HepG2 (cell line): ENCODE results near the gene ATRN. TPM values are rescaled to one million over a fixed set of nuclear protein-coding genes. Genes with fewer than 3 reads are reported as not detected.

ENCODE experiments used
- CSRNP1 ChIP-seq: sonication (generic); formaldehyde crosslinking; IDR thresholded peaks from 2 replicates; pipeline ENCODE4 v1.8.1; 2023; ENCODE audit warnings: mild to moderate bottlenecking, missing genetic modification reagents
- GATAD1 ChIP-seq: IDR thresholded peaks from 2 replicates; pipeline ENCODE4 v1.6.1; 2016; ENCODE audit warnings: missing genetic modification reagents, missing compliant biosample characterization
- GRHL1 ChIP-seq: sonication (generic); formaldehyde crosslinking; conservative IDR thresholded peaks from 2 replicates; pipeline ENCODE4 v1.8.0; 2022; ENCODE audit warnings: missing genetic modification reagents
- HBP1 ChIP-seq: IDR thresholded peaks from 2 replicates; pipeline ENCODE4 v1.6.1; 2016; ENCODE audit warnings: low read depth, control low read depth
- HDAC2 ChIP-seq: sonication (generic); formaldehyde crosslinking; IDR thresholded peaks from 2 replicates; pipeline ENCODE4 v1.4.0; 2020; ENCODE audit warnings: missing genetic modification reagents
- HNF1B ChIP-seq: sonication (generic); formaldehyde crosslinking; IDR thresholded peaks from 2 replicates; pipeline ENCODE4 v1.5.1; 2020; ENCODE audit warnings: mild to moderate bottlenecking, moderate library complexity, missing genetic modification reagents
- NCOA2 ChIP-seq: sonication (generic); formaldehyde crosslinking; IDR thresholded peaks from 2 replicates; pipeline ENCODE4 v1.8.0; 2022; ENCODE audit warnings: inconsistent platforms
- NR2F1 ChIP-seq, 2 experiments: fragments of 450-650 bp in 1 of 2; formaldehyde crosslinking in 1 of 2; IDR thresholded peaks; 2 replicates each; pipeline versions ENCODE4 v1.5.0 to v1.6.1; 2016 to 2020; ENCODE audit warnings: mild to moderate bottlenecking in 1 of 2, missing compliant biosample characterization in 1 of 2, missing genetic modification reagents in 1 of 2, moderate library complexity in 1 of 2
- NR2F6 ChIP-seq, 2 experiments: IDR thresholded peaks; 2 replicates each; pipeline ENCODE4 v1.6.1; 2016; ENCODE audit warnings: antibody characterized with exemption in 1 of 2, mild to moderate bottlenecking in 1 of 2
- SMAD9 ChIP-seq: sonication (generic); formaldehyde crosslinking; IDR thresholded peaks from 2 replicates; pipeline ENCODE4 v1.5.1; 2020; ENCODE audit warnings: mild to moderate bottlenecking, missing genetic modification reagents
- SMC3 ChIP-seq: IDR thresholded peaks from 2 replicates; pipeline ENCODE4 v1.6.1; 2011; ENCODE audit warnings: low read length, improper control_type of control experiment
- SRSF4 ChIP-seq: fragments of 200-400 bp; formaldehyde crosslinking; IDR thresholded peaks from one replicate; pipeline ENCODE4 v1.6.1; 2018; ENCODE audit warnings: mild to moderate bottlenecking, low read depth, low read length, moderate library complexity; ENCODE audit not compliant: poor library complexity, severe bottlenecking
- TMF1 ChIP-seq: sonication (generic); formaldehyde crosslinking; IDR thresholded peaks from 2 replicates; pipeline ENCODE4 v1.8.1; 2022; ENCODE audit warnings: low read depth, missing genetic modification reagents
- ZBTB4 ChIP-seq: sonication (generic); formaldehyde crosslinking; IDR thresholded peaks from 2 replicates; pipeline ENCODE4 v1.4.0; 2020; ENCODE audit warnings: missing genetic modification reagents, mild to moderate bottlenecking, borderline replicate concordance
- ZNF10 ChIP-seq: sonication (generic); formaldehyde crosslinking; IDR thresholded peaks from 2 replicates; pipeline ENCODE4 v1.4.0; 2020; ENCODE audit warnings: mild to moderate bottlenecking, low read depth, missing genetic modification reagents, borderline replicate concordance
- ZNF382 ChIP-seq: sonication (generic); formaldehyde crosslinking; IDR thresholded peaks from 2 replicates; pipeline ENCODE4 v1.5.0; 2020; ENCODE audit warnings: missing genetic modification reagents, mild to moderate bottlenecking, borderline replicate concordance
- ZNF510 ChIP-seq: sonication (generic); formaldehyde crosslinking; IDR thresholded peaks from 2 replicates; pipeline ENCODE4 v1.4.0; 2020; ENCODE audit warnings: low read depth, mild to moderate bottlenecking, missing genetic modification reagents
- ZNF552 ChIP-seq: sonication (generic); formaldehyde crosslinking; IDR thresholded peaks from 2 replicates; pipeline ENCODE4 v1.9.0; 2022; ENCODE audit warnings: missing genetic modification reagents, mild to moderate bottlenecking, borderline replicate concordance
- ZNF564 ChIP-seq: sonication (generic); formaldehyde crosslinking; IDR thresholded peaks from 2 replicates; pipeline ENCODE4 v1.8.1; 2023; ENCODE audit warnings: mild to moderate bottlenecking, missing genetic modification reagents
- ZNF761 ChIP-seq: sonication (generic); formaldehyde crosslinking; conservative IDR thresholded peaks from 2 replicates; pipeline ENCODE4 v1.4.0; 2020; ENCODE audit warnings: mild to moderate bottlenecking, missing genetic modification reagents
- ZSCAN29 ChIP-seq: sonication (generic); formaldehyde crosslinking; conservative IDR thresholded peaks from 2 replicates; pipeline ENCODE4 v1.4.0; 2020; ENCODE audit warnings: mild to moderate bottlenecking, missing genetic modification reagents
- polyA plus RNA-seq, 8 experiments: library from polyadenylated mRNA; depleted of rRNA in 3 of 8; stranded (reverse) in 7 of 8; unstranded in 1 of 8; fragments of >200 nt; fragmentation: Illumina TruSeq in 4 of 8; extraction: Trizol in 4 of 8; gene quantifications; 2 replicates each; pipeline versions ENCODE4 v1.2.1 to v1.2.3, GENCODE V29; 2011 to 2016; ENCODE audit warnings: low read depth in 4 of 8, missing spikeins in 1 of 8, mixed read lengths in 1 of 8; ENCODE audit not compliant: insufficient read depth in 1 of 8
- total RNA-seq, 5 experiments: library from RNA; depleted of rRNA; stranded (reverse); fragments of >200 nt; fragmentation: Illumina TruSeq; extraction: Trizol; gene quantifications; 2 replicates each; pipeline ENCODE4 v1.2.3, GENCODE V29; 2016; ENCODE audit warnings: low read depth in 1 of 5

Gene ATRN
- total and polyA plus RNA-seq, 2 of the 13 experiments (the other 11 are each of a cell fraction or from before 2014, with no cell fraction given), result 44.2 to 81.1 TPM

- TF ChIP-seq ZSCAN29 (CRISPR knock-in tag), result no peak
- TF ChIP-seq HBP1, result no peak
- no peak for TF ChIP-seq ZNF510 (CRISPR knock-in tag)
- TF ChIP-seq GRHL1 (CRISPR knock-in tag), result no peak
- peak; percentile 65 to 81; a peak in 3 of 4 replicates for TF ChIP-seq NR2F1 (CRISPR knock-in tag; IDR thresholded peaks at IDR 0.05)
- no peak for TF ChIP-seq SMC3
- no peak for TF ChIP-seq ZNF382 (CRISPR knock-in tag)
- no peak for TF ChIP-seq NCOA2 (CRISPR knock-in tag)
- no peak for TF ChIP-seq ZNF564
- no peak for TF ChIP-seq ZNF10 (CRISPR knock-in tag)
- TF ChIP-seq NR2F6 (IDR thresholded peaks at IDR 0.05), result peak; percentile 78; the same call in 1 of the 2 replicates
- TF ChIP-seq NR2F6 (CRISPR knock-in tag; IDR thresholded peaks at IDR 0.05), result peak; percentile 86
- TF ChIP-seq ZBTB4 (CRISPR knock-in tag), result no peak
- TF ChIP-seq GATAD1, result no peak
- TF ChIP-seq HNF1B (CRISPR knock-in tag), result peak; percentile 39; the same call in 1 of the 2 replicates
- no peak for TF ChIP-seq ZNF552 (CRISPR knock-in tag)
- TF ChIP-seq CSRNP1, result no peak
- no peak for TF ChIP-seq SMAD9
- TF ChIP-seq SRSF4, result no peak
- TF ChIP-seq HDAC2 (CRISPR knock-in tag), result peak; percentile 53
- TF ChIP-seq ZNF761 (CRISPR knock-in tag), result no peak
- TF ChIP-seq TMF1, result no peak
Measured at GRCh38 chr20:3432844-3433243, 38.0 kb upstream of the ATRN start (continued).
